GM10847 (cell line): Measurements from ENCODE around the gene CTNNA3.

ENCODE experiments used
- POLR2A ChIP-seq: IDR thresholded peaks from 2 replicates; pipeline ENCODE4 v1.6.1; 2011; ENCODE audit not compliant: insufficient read length; ENCODE audit errors: extremely low read depth

Gene CTNNA3

GRCh38 chr10:66021423-66021822 is 1674.6 kb downstream of the CTNNA3 start:
- TF ChIP-seq POLR2A: no peak

DNA sequence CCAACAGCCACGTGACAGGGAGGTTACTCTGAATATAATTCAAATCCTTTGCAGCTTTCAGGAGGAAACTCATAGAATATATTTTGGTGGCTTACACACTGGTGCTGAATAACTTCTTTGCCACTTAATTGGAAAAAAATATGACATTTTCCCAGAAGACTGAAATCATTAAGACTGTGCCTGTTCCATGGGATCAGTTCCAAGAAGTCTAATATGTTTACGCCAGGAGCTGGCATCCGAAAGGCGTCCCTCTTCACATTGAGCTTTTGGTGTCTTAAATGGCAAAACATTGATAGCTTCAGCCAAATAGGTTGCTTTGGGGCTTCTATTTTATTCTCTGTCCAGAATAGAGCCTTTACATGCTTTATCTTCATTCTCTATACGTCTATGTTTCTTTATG is 1687.8 kb downstream of the CTNNA3 start:
- no peak for TF ChIP-seq POLR2A

GRCh38 chr10:66006411-66006810 is 1689.6 kb downstream of the CTNNA3 start:
- TF ChIP-seq POLR2A: no peak

GRCh38 chr10:65993451-65993850 is 1702.5 kb downstream of the CTNNA3 start:
- no peak for TF ChIP-seq POLR2A

DNA sequence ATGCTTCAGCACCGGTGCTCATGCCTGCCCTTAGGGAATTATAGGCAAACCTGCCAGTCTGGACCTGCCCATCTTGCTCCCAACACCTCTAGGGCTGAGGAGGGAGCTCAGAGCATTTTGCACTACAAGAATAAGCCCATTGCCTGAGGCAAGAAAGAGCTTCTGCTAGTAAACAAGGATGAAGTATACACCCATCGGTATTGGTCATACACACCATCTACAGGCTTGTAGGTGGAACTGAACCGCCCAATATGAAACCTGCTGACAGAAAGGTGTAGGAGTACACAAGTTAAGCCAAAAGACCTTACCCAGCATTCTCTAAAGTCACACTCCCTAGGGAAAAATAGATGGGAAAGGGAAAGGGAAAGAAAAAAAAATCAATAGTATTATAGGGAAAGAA is 1727.1 kb downstream of the CTNNA3 start:
- no peak for TF ChIP-seq POLR2A

- no peak for TF ChIP-seq POLR2A
Observed at GRCh38 chr10:65968437-65968836, 1727.6 kb downstream of the CTNNA3 start.

DNA sequence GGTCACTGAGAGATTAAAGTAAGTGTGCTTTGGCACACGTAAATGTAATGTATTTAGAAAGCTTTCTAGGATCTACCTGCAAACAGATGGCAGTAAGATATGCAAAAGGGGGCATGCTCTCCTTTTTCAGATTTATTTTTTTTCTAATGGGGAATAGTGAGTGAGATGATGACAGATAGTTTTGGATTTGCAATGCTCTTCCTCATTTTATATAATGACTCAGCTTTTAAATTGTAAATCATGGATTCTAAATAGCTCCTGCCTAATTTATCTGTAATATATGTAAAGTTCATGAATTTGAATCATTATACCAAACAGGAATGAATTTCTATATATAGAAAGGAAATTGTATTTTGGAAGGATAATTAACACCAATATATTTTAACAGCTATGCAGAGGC is 1731.8 kb downstream of the CTNNA3 start:
- TF ChIP-seq POLR2A: no peak

DNA sequence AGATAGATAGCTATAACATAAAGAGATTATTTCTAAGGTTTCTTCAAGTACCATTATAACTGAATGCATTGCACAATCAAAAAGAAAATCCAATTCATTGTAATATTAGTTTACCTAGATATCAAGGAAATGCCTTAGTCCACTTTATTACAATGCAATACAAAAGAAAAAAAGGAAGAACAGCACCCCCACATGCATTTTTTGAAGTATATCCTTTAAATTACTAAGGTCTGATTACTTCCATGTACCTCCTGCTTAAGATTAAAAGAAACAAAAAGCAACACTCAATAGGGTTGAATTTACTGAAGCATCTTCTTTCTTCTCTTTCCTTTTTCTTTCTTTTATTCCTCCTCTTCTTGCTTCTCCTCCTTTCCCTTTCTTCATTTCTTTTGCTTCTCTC is 1743.9 kb downstream of the CTNNA3 start:
- no peak for TF ChIP-seq POLR2A

- TF ChIP-seq POLR2A: no peak
Observed at GRCh38 chr10:65950075-65950474, 1745.9 kb downstream of the CTNNA3 start.

DNA sequence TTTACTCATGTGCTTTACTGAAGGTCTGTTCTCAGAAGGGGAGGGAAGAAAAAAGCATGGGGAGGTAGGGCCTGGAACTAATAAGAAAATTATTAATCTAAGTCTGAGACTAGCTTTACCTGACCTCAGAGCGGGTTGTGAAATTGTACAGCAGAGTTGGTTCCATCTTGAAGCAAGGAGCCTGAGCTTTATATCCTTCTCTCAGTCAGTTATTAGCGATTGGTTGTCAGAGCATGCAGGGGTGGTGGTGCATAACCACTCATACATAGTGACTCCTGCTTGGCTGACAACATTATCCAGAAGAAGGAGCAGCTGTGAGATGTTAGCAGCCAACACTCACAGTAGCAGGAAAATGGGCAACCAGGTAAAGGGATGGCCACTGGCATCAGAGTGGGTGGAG is 1746.5 kb downstream of the CTNNA3 start:
- no peak for TF ChIP-seq POLR2A

DNA sequence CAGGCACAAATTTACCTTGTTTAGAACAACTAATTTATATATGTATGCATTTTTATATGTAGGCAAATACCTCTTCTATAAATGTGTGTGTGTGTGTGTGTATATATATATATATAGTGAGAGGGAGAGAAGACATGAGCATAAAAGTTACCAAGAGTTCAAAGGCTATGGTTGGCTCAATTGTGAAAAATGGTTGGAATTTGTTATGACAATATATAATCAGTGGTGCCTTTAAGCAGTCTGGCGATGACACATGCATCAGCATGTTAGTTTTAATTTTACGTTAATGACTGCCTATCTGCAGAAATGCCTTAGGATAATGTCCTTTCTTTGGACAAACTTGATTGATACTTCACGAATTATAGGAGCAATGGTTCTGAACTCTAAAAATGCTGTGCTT is 1750.9 kb downstream of the CTNNA3 start:
- TF ChIP-seq POLR2A: no peak

- no peak for TF ChIP-seq POLR2A
Observed at GRCh38 chr10:65943451-65943850, 1752.5 kb downstream of the CTNNA3 start.

DNA sequence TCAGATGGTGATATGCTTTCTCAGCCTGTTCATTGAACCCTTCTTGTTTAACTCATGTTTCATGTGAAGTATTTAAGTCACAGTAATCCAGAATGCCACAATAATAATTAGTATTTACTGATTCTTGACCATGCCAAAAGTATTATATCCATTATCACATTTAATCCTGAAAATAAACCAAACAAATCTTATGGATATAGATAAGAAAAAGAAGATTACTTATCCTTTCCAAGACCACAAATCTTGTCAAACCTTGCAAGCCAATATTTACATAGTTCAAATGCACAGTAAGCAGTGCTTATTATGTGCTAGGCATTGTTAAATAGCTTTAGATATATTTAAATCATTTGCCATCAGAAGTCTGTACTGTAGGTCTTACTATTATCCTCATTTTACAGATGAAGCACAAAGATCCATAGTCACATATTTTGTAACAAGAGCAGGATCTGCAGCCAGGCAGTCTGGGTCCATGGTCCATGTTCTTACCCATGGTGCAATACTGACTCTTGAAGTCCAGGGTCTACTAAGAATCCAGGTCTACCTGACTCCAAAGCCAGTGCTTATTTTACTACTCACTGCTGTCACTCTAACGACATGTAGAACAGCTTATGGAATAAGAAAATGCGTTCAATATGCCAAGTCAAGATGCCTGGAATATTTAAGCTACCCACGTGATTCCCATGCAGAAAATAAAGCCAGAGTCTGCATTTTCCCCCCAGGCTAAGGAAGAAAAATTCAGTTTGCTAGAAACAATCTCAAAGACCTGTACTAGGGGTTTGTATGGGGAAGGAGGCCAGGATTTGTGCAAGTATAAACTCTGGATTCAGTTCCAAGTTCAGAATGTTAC is 1755.0 kb downstream of the CTNNA3 start:
- no peak for TF ChIP-seq POLR2A

- TF ChIP-seq POLR2A: no peak
Observed at GRCh38 chr10:65940105-65940504, 1755.9 kb downstream of the CTNNA3 start.

DNA sequence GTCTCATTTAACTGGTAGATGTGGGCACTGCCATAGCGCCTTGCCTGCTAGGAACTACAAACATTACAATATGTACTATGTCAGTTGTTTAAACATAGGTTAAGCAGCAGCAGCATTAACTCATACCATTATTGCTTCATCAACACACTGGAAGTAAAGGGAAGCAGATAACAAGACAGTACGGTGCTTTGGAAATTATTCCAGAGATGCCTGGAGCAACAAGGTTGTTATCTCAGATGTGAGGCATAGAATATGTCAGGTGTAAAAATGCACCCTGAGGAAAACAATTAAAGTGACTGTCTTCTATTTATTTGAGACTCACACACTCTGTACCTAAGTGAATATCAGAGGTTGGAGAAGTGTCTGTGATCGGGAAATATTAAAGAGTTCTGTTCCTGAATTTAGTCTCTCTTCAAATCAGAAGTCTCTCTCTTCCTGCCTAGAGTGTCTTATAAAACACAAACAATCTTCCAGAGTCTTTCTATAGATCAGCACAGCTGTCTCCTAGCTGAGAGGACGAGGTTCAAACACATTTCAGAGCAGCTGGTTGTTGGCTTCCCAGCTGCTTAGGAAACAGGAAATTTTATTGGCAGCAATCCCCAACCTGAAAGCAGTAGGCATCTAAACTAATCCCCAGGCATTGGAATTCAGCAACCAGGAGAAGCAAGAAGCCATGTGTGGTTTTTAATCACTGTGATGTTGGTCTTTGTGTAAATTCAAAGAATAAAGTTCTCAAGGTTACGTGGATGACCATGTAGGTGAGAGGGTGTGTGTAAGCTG is 1764.5 kb downstream of the CTNNA3 start:
- TF ChIP-seq POLR2A: no peak

GRCh38 chr10:65911151-65911835 is 1784.7 kb downstream of the CTNNA3 start:
- TF ChIP-seq POLR2A: no peak
